Muscle of back (tissue), 11 donors: ENCODE results near the gene NAV2. TPM values are rescaled to one million over a fixed set of nuclear protein-coding genes. Genes with fewer than 3 reads are reported as not detected.
A peak's percentile ranks its signal among the peaks of the same experiment; 100 is the strongest.

ENCODE experiments used
- DNase-seq, 3 donors: peaks; one replicate each; pipeline versions ENCODE4 v3.0.0 to v3.0.0-alpha.2; 2013
- polyA plus RNA-seq, 10 donors: library from polyadenylated mRNA; unstranded; fragments of 120-200 nt; gene quantifications; one replicate each; pipeline ENCODE4 v1.2.1, GENCODE V29; 2013; ENCODE audit not compliant: insufficient read length in 10 of 10

Gene NAV2
- polyA plus RNA-seq, 10 donors: 33.6 to 76.3 (median 48.3) TPM

DNA sequence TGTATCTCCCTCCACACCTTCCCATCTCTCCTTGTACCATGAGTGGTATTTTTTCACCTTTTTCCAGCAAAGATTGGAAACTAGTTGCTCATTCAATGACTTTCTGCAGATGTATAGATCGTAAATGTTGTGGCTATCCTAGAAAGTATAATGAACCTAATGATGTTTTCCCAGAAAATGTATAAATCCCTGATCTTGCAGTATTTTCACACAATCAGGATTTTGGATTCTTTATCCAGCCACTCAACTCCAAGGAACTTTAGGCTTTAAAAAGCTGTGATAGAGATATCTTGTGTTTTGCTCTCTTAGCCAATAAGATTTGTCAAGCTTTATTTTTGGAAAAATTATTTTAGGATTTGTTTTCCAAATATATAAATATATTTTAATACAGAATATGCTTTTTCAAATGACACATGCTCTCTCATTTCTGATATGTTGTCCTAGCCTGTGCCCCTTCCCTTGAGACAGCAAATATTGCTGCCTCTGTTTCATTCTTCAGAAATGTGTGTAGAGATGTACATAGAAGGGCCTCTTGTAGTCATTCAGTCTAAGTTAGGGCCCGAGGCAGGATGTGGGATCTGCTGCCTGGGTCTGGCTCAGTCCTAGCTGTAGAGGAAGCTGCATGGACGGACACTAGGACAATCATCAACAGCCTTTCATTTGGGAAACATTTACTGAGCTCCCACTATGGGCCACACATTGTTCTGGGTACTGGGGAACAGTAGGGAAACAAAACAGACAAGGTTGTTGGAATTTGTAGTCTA, 62.4 kb downstream of the NAV2 start:
- DNase-seq: no peak

- no peak for DNase-seq
Observed at GRCh38 chr11:19775622-19776021, 63.0 kb downstream of the NAV2 start.

DNA sequence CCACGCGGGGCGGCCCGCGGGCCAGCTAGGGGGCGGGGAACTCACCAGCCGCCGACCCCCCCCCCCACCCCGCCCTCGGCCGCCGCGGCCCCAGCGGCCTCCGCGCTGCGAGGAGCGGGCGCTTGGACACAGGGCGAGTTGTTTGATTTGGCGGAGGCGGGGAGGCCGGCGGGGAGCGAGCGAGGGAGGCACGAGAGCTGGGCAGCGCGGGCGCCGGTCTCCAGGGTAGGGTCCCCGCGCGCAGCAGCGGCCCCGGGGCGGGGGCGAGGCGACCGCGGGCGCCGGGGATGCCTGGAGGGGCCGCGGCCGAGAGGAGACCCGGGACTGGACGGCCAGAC, 64.4 kb downstream of the NAV2 start:
- no peak for DNase-seq

DNA sequence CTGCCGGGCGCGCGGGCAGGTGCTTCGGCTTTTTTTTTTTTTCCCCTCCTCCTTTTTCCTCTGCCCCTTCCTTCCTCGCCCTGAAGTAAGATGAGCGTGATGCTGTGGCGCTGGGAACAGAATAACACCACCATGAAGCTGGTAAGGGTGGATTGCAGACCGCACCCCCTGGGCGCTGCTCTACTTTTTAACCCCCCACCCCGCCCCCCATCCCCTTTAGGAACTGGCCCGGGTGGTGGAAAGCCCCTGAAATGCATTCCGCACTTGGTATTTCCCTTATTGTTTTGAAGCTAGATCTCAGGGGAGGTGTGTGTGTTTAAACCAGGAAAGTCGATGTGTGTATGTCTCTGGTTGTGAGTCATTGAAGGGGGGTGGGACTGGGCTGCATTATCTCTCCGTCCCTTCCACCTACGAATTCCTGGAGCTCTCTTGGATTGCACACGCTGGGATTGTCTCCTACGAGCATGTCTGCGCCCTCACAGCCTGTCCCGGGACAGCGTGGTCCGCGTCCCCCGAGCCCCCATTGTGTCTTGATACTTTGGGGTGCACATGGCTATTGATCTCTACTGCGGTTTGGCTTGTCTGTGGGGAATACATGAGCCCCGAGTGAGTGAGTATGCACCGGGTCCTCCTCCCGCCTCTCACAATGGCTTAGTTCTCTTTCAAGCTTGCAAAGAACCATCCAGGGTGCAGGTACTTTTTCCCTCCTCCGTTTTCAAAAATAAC, 64.9 kb downstream of the NAV2 start:
- peak in 2 of 3 donors; percentile 22 to 38 for DNase-seq

- DNase-seq: no peak
Observed at GRCh38 chr11:19779740-19780139, 67.1 kb downstream of the NAV2 start.

- no peak for DNase-seq
Observed at GRCh38 chr11:19781351-19781750, 68.7 kb downstream of the NAV2 start.

DNA sequence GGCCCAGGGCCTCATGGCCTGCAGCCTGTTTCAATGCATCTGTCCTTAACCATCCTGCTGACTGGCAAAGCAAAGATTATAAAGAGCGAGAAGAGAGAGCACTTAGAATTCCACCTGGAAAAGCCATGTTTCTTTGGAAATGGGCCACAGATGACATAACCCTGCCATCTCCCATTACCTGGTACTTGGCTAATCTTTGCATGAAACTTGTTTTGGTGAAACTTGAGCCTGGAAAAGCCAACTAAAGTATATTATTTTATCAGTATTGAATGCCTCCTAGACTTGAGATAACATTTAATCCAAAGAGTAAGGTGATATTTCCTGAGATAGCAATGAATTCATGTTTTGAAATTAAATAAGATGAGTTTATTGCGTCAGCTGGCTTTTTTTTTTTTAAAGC, 72.6 kb downstream of the NAV2 start:
- DNase-seq: no peak

DNA sequence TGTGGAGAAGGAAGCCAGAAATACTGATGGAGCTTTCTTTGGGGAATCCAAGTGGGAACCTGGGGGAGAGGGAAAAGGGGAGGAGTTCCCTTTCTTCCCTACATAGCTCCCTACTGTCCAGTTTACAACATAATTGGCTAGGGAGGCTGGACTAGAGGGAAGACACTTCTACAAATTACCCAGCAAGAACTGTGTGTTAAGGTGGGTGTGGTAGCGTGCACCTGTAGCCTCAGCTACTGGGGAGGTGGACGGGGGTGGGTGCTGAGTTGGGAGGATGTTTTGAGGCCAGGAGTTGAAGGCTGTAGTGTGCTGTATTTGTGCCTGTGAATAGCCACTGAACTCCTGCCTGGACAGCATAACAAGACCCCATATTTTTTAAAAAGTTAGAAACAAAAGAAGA, 74.0 kb downstream of the NAV2 start:
- DNase-seq: no peak

- no peak for DNase-seq
Observed at GRCh38 chr11:19788435-19788834, 75.8 kb downstream of the NAV2 start.

GRCh38 chr11:19789245-19789644, 76.6 kb downstream of the NAV2 start:
- DNase-seq: no peak

DNA sequence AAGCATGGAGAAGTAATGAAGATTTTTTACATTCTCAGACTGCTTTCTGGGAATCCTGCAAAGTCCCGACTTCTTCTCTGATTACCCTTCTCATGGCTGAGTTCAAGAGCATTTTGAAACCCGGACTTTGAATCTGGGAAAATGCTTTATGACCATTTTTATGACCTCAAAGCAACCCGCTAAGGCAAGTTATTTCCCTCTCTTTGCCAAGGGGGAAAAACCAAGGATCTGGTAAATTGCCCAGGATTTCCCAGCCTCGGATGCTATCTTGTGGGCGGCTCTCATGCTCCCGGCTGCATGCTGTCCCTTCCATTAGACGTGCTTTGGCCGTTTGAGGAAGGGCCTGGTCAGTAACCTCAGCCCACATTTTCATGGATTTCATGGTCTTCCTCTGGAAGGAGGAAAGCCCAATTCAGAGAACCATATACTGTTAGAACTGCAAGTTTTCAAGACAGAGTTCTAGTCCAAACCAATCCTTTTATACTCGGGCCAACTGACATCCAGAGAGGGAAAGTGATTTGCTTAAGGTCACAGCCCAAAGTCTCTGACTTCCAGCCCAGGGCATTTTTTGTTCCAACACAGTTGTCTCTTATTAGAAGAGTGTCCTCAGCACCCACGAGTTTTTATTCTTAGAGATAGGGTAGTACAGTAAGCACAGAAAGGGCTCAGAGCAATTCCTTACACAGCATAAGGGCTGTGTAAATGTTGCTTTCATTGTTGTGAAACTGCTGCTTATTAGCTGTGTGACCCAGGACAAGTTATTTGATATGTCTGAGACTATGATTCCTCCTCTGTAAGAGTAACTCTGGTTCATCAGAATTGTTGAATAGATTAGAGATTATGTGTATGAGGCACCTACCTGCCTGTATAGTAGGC, 77.4 kb downstream of the NAV2 start:
- DNase-seq: peak in 2 of 3 donors; percentile 51 to 59

DNA sequence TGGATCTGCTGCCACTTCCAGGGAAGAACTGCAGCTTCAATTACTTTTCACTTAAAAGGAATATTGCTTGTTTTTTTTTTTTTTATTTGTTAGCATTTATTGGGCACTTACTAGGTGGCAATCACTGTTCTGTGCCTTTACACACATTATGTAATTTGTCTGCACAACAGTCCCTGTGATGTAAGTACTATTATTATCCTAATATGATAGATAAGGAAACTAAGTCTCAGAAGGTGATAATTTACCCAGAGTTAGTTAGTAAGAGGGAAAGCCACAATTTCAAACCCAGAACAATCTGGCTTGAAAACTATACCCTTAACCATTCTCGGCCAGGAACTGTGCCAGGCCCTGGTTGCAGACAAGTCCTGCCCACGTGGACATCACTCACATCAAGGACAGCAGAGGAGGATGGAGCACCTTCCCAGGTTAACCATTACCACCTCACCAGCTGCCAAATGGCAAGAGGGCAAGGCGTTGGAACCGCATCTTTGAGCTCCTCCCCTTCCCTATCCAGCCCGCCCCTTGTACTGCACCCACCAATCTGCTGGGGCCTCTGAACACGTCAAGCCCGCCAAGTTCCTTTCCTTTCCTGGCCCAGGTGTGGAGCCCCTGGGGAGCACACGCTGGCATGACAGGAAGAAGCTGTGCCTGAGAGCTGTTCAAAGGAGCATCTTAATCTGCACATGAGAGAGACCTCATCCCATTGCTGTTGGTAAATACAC, 78.4 kb downstream of the NAV2 start:
- no peak for DNase-seq

GRCh38 chr11:19792510-19792909, 79.9 kb downstream of the NAV2 start:
- DNase-seq: peak in 1 of 3 donors; percentile 26

DNA sequence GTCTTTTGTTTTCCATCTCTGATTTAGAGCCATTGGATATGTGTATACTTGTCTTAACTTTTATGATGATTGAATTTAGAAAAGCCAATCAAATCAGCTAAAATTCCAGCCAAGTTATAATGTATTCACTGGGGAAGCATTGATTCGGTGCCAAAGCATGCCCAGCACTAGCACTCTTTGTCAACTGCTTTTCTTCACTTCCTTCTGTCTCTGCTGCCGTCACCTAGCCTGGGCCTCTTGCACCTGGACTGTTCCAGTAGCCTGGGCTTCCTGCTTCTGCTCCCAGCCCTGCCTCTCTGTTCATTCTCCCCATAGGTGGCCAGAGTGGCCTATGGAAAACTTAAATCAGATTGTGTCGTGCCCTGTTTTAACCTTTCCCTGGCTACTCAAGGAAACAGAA, 80.7 kb downstream of the NAV2 start:
- DNase-seq: no peak

GRCh38 chr11:19794161-19794560, 81.5 kb downstream of the NAV2 start:
- DNase-seq: no peak

DNA sequence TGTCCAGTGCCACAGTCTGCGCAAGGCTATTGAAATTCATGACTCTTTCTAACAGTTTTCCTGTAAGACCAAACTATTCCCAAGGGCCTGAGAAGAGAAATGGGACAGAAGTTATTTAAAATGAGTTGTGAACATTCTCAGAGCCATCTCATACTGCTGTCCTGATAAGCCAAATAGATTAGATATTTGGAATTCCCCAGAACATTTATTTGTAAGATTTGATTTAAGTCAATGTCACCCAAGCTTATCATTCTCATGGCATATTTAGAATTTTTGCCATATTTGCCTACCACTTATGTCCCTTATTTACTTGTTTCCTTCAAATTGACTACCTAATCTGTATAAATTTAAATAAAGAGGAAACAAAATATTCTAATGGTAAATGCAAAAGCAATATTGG, 82.4 kb downstream of the NAV2 start:
- DNase-seq: no peak

- no peak for DNase-seq
Observed at GRCh38 chr11:19800162-19800561, 87.5 kb downstream of the NAV2 start.

- no peak for DNase-seq
Observed at GRCh38 chr11:19800714-19801519, 88.3 kb downstream of the NAV2 start.

- no peak for DNase-seq
Observed at GRCh38 chr11:19802773-19803293, 90.2 kb downstream of the NAV2 start.

DNA sequence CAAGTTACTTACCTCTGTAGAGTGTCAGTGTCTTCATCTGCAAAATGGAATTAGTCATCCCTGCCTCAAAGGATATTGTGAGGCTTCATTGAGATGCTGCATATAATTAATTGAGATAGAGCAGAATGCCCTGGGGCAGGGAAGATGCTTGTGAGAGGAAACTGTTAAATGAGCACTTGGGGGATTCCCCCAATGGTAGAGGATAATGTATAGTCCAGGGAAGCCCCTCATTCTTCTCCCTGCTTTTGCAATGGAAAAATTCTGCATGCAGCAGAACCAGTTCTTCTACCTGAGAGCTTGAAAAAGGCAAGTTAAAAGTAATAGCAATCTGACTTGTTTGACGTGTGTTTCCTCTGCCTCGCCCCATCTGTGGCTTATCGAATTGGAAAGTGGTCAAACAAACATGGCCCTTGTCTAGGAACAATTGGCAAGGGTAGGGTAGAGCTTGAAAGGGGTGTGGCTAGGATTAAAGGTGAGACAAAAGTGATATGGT, 90.9 kb downstream of the NAV2 start:
- DNase-seq: no peak

DNA sequence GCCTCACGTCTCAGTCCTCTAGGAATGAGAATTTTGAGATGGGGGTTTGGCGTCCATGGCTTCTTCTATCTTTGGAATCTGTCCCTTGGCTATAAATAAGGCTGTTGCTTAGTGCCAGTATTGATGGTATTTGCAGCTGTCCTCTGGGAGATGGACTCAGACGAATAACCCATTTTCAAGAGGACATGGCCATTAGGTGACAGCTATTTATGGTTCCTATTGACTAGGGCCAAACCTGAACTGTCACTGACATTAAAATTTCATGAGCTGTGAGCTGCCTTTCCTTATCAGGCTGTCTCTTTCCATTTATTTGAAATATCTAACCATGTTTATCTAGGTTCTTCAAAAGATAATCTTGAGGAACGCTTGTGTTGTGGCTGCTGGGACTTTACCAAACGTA, 92.7 kb downstream of the NAV2 start:
- DNase-seq: peak; percentile 16 to 59 (median 28)
